HG03159 (cell line): ENCODE data around the gene ZNF699.
"Not testable (repeated sequence)": the region's sequence is repeated elsewhere in the genome, so short reads cannot be mapped to it uniquely, and the experiment has no call there.

Experiments used
- ATAC-seq: cut with Tn5 transposase; IDR thresholded peaks from one replicate; pipeline ENCODE4 v1.9.1; 2021; ENCODE audit warnings: mild to moderate bottlenecking, moderate library complexity; ENCODE audit not compliant: unreplicated experiment

Gene ZNF699

DNA sequence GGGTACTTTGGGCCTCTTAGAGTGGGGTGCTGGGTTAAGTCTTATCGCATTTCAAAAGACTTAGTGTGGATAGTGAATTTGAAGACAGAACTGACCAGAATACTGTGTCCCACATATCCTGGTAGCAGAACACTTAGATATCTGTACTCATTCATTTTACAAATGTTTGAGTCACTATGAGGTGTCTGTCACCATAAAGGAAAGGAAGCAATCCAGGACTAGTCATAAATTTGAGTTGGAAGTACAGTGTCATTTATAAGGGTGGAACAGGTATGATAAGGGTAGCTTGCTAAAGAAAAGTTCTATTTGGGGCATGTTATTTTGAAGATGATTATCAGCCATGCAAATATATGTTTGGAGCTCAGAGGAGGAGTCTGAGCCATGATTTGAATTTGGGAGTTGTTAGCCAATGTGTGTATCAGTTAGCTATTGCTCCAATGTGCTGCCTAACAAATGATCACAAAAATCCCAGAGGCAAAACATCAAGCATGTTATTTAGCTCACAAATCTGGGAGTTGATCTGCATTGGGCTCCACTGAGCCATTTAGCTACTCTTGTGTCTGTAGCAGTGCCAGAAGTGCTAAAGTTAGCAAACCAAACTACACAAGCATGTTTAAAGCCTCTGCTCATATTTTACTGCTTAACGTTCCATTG, 20.3 kb downstream of the ZNF699 start:
- ATAC-seq, result no peak

- ATAC-seq, result not testable (repeated sequence)
Observed at GRCh38 chr19:9283485-9283884, 26.2 kb downstream of the ZNF699 start.

- no peak for ATAC-seq
Observed at GRCh38 chr19:9251236-9251635, 58.4 kb downstream of the ZNF699 start.

GRCh38 chr19:9250630-9251029, 59.0 kb downstream of the ZNF699 start, which contains the start of gene OR7E24:
Gene OR7E24 (plus strand): TSS chr19:9250930. CDS start chr19:9251044, 114 bp downstream.
- ATAC-seq, result no peak
